ENCODE results near the gene KMT2E.

DNA sequence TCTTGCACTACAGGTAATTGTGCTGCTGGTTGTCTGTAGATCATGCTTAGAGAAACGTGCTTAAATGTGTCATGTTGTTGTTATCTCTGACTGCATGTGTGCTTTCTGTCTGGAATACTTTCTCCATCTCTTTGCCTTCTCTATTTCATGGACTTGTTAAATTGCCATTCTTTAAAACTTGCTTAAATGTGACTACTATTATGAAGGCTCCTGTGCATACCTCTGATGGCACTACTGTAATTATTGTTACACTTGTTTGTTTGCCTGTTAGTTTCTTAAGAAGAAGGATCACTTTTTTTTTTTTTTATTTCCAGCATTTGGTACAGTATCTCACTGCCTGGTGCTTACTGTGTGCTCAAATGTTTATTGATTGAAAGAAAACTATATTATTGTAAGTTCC, 41.6 kb downstream of the KMT2E start:
- TF ChIP-seq TCF4 (CRISPR knock-in tag; IDR thresholded peaks at IDR 0.05; ENCODE audit: borderline replicate concordance) (no peak), ZFP3 (CRISPR knock-in tag; IDR thresholded peaks at IDR 0.05) (no peak), ESRRG (CRISPR knock-in tag; IDR thresholded peaks at IDR 0.05) (no peak), CSDC2 (CRISPR knock-in tag; IDR thresholded peaks at IDR 0.05) (no peak), OSR1 (CRISPR knock-in tag; IDR thresholded peaks at IDR 0.05) (no peak)
- TF ChIP-seq, protein P1, sequence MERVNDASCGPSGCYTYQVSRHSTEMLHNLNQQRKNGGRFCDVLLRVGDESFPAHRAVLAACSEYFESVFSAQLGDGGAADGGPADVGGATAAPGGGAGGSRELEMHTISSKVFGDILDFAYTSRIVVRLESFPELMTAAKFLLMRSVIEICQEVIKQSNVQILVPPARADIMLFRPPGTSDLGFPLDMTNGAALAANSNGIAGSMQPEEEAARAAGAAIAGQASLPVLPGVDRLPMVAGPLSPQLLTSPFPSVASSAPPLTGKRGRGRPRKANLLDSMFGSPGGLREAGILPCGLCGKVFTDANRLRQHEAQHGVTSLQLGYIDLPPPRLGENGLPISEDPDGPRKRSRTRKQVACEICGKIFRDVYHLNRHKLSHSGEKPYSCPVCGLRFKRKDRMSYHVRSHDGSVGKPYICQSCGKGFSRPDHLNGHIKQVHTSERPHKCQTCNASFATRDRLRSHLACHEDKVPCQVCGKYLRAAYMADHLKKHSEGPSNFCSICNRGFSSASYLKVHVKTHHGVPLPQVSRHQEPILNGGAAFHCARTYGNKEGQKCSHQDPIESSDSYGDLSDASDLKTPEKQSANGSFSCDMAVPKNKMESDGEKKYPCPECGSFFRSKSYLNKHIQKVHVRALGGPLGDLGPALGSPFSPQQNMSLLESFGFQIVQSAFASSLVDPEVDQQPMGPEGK (CRISPR knock-in tag; IDR thresholded peaks at IDR 0.05; ENCODE audit: borderline replicate concordance): no peak

Measured in SK-N-SH treated with all-trans-retinoic acid at 6 μM for 48 hours (cell line).